Calu3 (cell line): ENCODE measurements around the gene ZCCHC24. TPM values are rescaled to one million over a fixed set of nuclear protein-coding genes. Genes with fewer than 3 reads are reported as not detected.

Source experiments
- BruUV-seq: library from RNA; stranded (reverse); fragments of 400-500 nt; replicated peaks from 2 replicates; lab custom pipeline; 2021; lab: Mats Ljungman, UMichigan
- CTCF ChIA-PET: fragments of 300-600 bp; sonication (Branson Sonifier 250); formaldehyde crosslinking; loops from one replicate; lab custom pipeline; 2022; ENCODE audit warnings: antibody characterized with exemption; lab: Charles Lee
- DNase-seq: peaks from one replicate; pipeline ENCODE4 v3.0.0; 2022
- H3K27ac Mint-ChIP-seq: one replicate; pipeline ENCODE4 v1.8.0; 2022; ENCODE audit warnings: mixed read lengths; ENCODE audit not compliant: unreplicated experiment
- H3K27me3 Mint-ChIP-seq: one replicate; pipeline ENCODE4 v1.8.0; 2022; ENCODE audit warnings: mixed read lengths; ENCODE audit not compliant: unreplicated experiment
- H3K36me3 Mint-ChIP-seq: one replicate; pipeline ENCODE4 v1.8.0; 2022; ENCODE audit warnings: mild to moderate bottlenecking, moderate library complexity, mixed read lengths; ENCODE audit not compliant: insufficient read depth, unreplicated experiment
- H3K4me1 Mint-ChIP-seq: one replicate; pipeline ENCODE4 v1.8.0; 2022; ENCODE audit warnings: mild to moderate bottlenecking, low read depth, mixed read lengths; ENCODE audit not compliant: unreplicated experiment
- H3K4me3 Mint-ChIP-seq: one replicate; pipeline ENCODE4 v1.8.0; 2022; ENCODE audit warnings: mild to moderate bottlenecking, low read depth, moderate library complexity, mixed read lengths; ENCODE audit not compliant: unreplicated experiment
- H3K9me3 Mint-ChIP-seq: one replicate; pipeline ENCODE4 v1.8.0; 2022; ENCODE audit warnings: low read depth, mixed read lengths; ENCODE audit not compliant: unreplicated experiment
- CTCF ChIP-seq: fragments of 200-600 bp; IDR thresholded peaks from one replicate; pipeline ENCODE4 v1.8.0; 2022; ENCODE audit warnings: antibody characterized with exemption; ENCODE audit not compliant: unreplicated experiment
- intact Hi-C: fragments of 100-400 bp; cut with micrococcal nuclease; formaldehyde crosslinking; loops from one replicate; pipeline ENCODE4 v1.10.0; 2022; ENCODE audit not compliant: unreplicated experiment
- total RNA-seq: library from RNA; stranded (reverse); gene quantifications from 2 replicates; pipeline ENCODE4 v1.2.3, GENCODE V29; 2022

Gene ZCCHC24
- total RNA-seq, 1 experiment from 2014 or later = 1.4 TPM

- Mint-ChIP-seq H3K4me3 (no peak overlapping the region), H3K4me1 (no peaks in the 10 kb centered on the region), H3K9me3 (no peaks in the 10 kb centered on the region), H3K27me3 (peaks cover 9% of the 10 kb centered on the region), H3K36me3 (no peaks in the 10 kb centered on the region), H3K27ac (no peak overlapping the region)
- CTCF ChIA-PET = no interaction called here
- no TSS peak for BruUV-seq
- no peak for DNase-seq
- intact Hi-C loops = no loop called here
- no peak for TF ChIP-seq CTCF
Measured at GRCh38 chr10:79460687-79461086, 15.3 kb upstream of the ZCCHC24 start.

- no peaks in the 10 kb centered on the region for H3K4me1 Mint-ChIP-seq
- DNase-seq = no peak
- no peak for TF ChIP-seq CTCF
- CTCF ChIA-PET = interaction anchor here (1.1 kb wide), 1 partner anchor 13 kb away, joined by 3 read pairs; no protein-coding TSS in a partner anchor
- no peak overlapping the region for H3K27ac Mint-ChIP-seq
- no peaks in the 10 kb centered on the region for H3K36me3 Mint-ChIP-seq
- intact Hi-C loops = no loop called here
- peaks cover 17% of the 10 kb centered on the region for H3K27me3 Mint-ChIP-seq
- no TSS peak for BruUV-seq
- no peak overlapping the region for H3K4me3 Mint-ChIP-seq
- no peaks in the 10 kb centered on the region for H3K9me3 Mint-ChIP-seq
Measured at GRCh38 chr10:79459243-79459642, 13.8 kb upstream of the ZCCHC24 start.

- no peaks in the 10 kb centered on the region for H3K36me3 Mint-ChIP-seq
- H3K4me3 Mint-ChIP-seq = no peak overlapping the region
- H3K4me1 Mint-ChIP-seq = no peaks in the 10 kb centered on the region
- CTCF ChIA-PET = no interaction called here
- no peak overlapping the region for H3K27ac Mint-ChIP-seq
- no peak for TF ChIP-seq CTCF
- peaks cover 24% of the 10 kb centered on the region for H3K27me3 Mint-ChIP-seq
- DNase-seq = no peak
- BruUV-seq = no TSS peak
- intact Hi-C loops = no loop called here
- H3K9me3 Mint-ChIP-seq = no peaks in the 10 kb centered on the region
Measured at GRCh38 chr10:79458483-79458882, 13.1 kb upstream of the ZCCHC24 start.

- intact Hi-C loops = no loop called here
- Mint-ChIP-seq H3K36me3 (no peaks in the 10 kb centered on the region), H3K4me3 (no peak overlapping the region), H3K27me3 (peaks cover 36% of the 10 kb centered on the region), H3K27ac (no peak overlapping the region), H3K4me1 (no peaks in the 10 kb centered on the region), H3K9me3 (no peaks in the 10 kb centered on the region)
- no peak for TF ChIP-seq CTCF
- CTCF ChIA-PET = interaction anchor here (0.6 kb wide), 1 partner anchor 83 kb away, joined by 3 read pairs; no protein-coding TSS in a partner anchor
- no peak for DNase-seq
- BruUV-seq = no TSS peak
Measured at GRCh38 chr10:79457256-79457785, 11.9 kb upstream of the ZCCHC24 start.
